Ovary (tissue), 3 donors: ENCODE data around the gene CYP2D6.

Experiments
- CTCF ChIP-seq, 3 donors: fragments of 450-650 bp in 2 of 3; fragments of 200-600 bp in 1 of 3; IDR thresholded peaks; one replicate each; pipeline versions ENCODE4 v1.5.1 to v1.8.0; 2016 to 2022; ENCODE audit warnings: antibody characterized with exemption in 3 of 3, mild to moderate bottlenecking in 1 of 3
- POLR2A ChIP-seq: fragments of 450-650 bp; IDR thresholded peaks from one replicate; pipeline ENCODE4 v1.6.1; 2017; ENCODE audit warnings: antibody characterized with exemption, mild to moderate bottlenecking, moderate library complexity
- donor health status: DM: no; HTN: no; CAD: no.

GRCh38 chr22:42079319-42080251 lies 51.0 kb downstream of the CYP2D6 start, which contains the start of gene SMDT1:
- peak in 1 of 3 donors; percentile 4 for TF ChIP-seq CTCF (IDR thresholded peaks at IDR 0.05)
- TF ChIP-seq POLR2A = peak; percentile 96
